ACC112 (cell line): ENCODE data around the gene CCNG2.

Experiments used
- H2AFZ ChIP-seq: fragments of 200-600 bp; sonication (generic); one replicate; pipeline ENCODE4 v1.6.0; 2017; ENCODE audit warnings: antibody characterized with exemption, low read length; ENCODE audit not compliant: unreplicated experiment
- H3K27ac ChIP-seq: fragments of 200-600 bp; sonication (generic); 2 replicates; pipeline ENCODE4 v1.5.1; 2014; ENCODE audit warnings: low read depth, mild to moderate bottlenecking, antibody characterized with exemption, low read length, moderate library complexity
- H3K27me3 ChIP-seq: fragments of 200-600 bp; sonication (generic); 2 replicates; pipeline ENCODE4 v1.6.1; 2014; ENCODE audit warnings: mild to moderate bottlenecking, antibody characterized with exemption, low read length, moderate library complexity, mixed read lengths; ENCODE audit not compliant: insufficient read depth
- H3K36me3 ChIP-seq: fragments of 200-600 bp; sonication (generic); 2 replicates; pipeline ENCODE4 v1.6.1; 2016; ENCODE audit warnings: mild to moderate bottlenecking, antibody characterized with exemption, low read length, moderate library complexity, mixed read lengths; ENCODE audit not compliant: insufficient read depth
- H3K4me1 ChIP-seq: fragments of 200-600 bp; sonication (generic); one replicate; pipeline ENCODE4 v1.6.1; 2016; ENCODE audit warnings: low read length, mixed read lengths; ENCODE audit not compliant: insufficient read depth, unreplicated experiment, control insufficient read depth
- H3K4me3 ChIP-seq: fragments of 200-600 bp; sonication (generic); 2 replicates; pipeline ENCODE4 v1.5.1; 2014; ENCODE audit warnings: mild to moderate bottlenecking, low read depth, low read length
- H3K79me2 ChIP-seq: fragments of 200-600 bp; sonication (generic); one replicate; pipeline ENCODE4 v1.6.0; 2016; ENCODE audit warnings: low read length; ENCODE audit not compliant: control insufficient read depth, unreplicated experiment, insufficient read depth

Gene CCNG2

GRCh38 chr4:77157859-77158486 lies 966 bp downstream of the CCNG2 start:
- Histone ChIP-seq H3K27ac (peak overlapping the region; percentile 82), H3K79me2 (peaks cover 6% of the 10 kb centered on the region), H3K4me1 (peaks cover 12% of the 10 kb centered on the region), H3K36me3 (peaks cover 9% of the 10 kb centered on the region), H3K27me3 (no peaks in the 10 kb centered on the region), H3K4me3 (peak overlapping the region; percentile 82), H2AFZ (peak overlapping the region; percentile 71)

GRCh38 chr4:77158487-77158861 lies 1.5 kb downstream of the CCNG2 start:
- peak overlapping the region; percentile 71 for H2AFZ ChIP-seq
- no peaks in the 10 kb centered on the region for H3K27me3 ChIP-seq

GRCh38 chr4:77159806-77160205 lies 2.8 kb downstream of the CCNG2 start:
- peak overlapping the region; percentile 82 for H3K4me3 ChIP-seq
- H3K79me2 ChIP-seq, result peaks cover 6% of the 10 kb centered on the region
- H3K27ac ChIP-seq, result no peak overlapping the region
- no peak overlapping the region for H2AFZ ChIP-seq
- no peaks in the 10 kb centered on the region for H3K27me3 ChIP-seq
- peaks cover 22% of the 10 kb centered on the region for H3K36me3 ChIP-seq
- H3K4me1 ChIP-seq, result peaks cover 12% of the 10 kb centered on the region

More at GRCh38 chr4:77158487-77158861, 1.5 kb downstream of the CCNG2 start:
- H3K79me2 ChIP-seq, result peaks cover 6% of the 10 kb centered on the region
- peaks cover 13% of the 10 kb centered on the region for H3K36me3 ChIP-seq
- H3K4me1 ChIP-seq, result peaks cover 12% of the 10 kb centered on the region
- peak overlapping the region; percentile 82 for H3K4me3 ChIP-seq
- peak overlapping the region; percentile 82 for H3K27ac ChIP-seq

- Histone ChIP-seq H3K79me2 (peaks cover 6% of the 10 kb centered on the region), H3K27me3 (no peaks in the 10 kb centered on the region), H3K36me3 (peaks cover 28% of the 10 kb centered on the region), H3K4me3 (no peak overlapping the region), H2AFZ (no peak overlapping the region), H3K4me1 (peaks cover 12% of the 10 kb centered on the region), H3K27ac (no peak overlapping the region)
Measured at GRCh38 chr4:77163641-77164040, 6.6 kb downstream of the CCNG2 start.

GRCh38 chr4:77167173-77167572 lies 10.2 kb downstream of the CCNG2 start:
- H3K4me3 ChIP-seq, result no peak overlapping the region
- no peak overlapping the region for H3K27ac ChIP-seq
- H2AFZ ChIP-seq, result no peak overlapping the region
- H3K79me2 ChIP-seq, result no peaks in the 10 kb centered on the region
- peaks cover 5% of the 10 kb centered on the region for H3K4me1 ChIP-seq
- no peaks in the 10 kb centered on the region for H3K27me3 ChIP-seq
- peaks cover 38% of the 10 kb centered on the region; the same call in 1 of the 2 replicates for H3K36me3 ChIP-seq

GRCh38 chr4:77167866-77168265 lies 10.9 kb downstream of the CCNG2 start:
- H2AFZ ChIP-seq, result no peak overlapping the region
- no peak overlapping the region for H3K4me3 ChIP-seq
- H3K27me3 ChIP-seq, result no peaks in the 10 kb centered on the region
- peaks cover 9% of the 10 kb centered on the region for H3K4me1 ChIP-seq
- no peaks in the 10 kb centered on the region for H3K79me2 ChIP-seq
- H3K36me3 ChIP-seq, result peaks cover 35% of the 10 kb centered on the region; the same call in 1 of the 2 replicates
- H3K27ac ChIP-seq, result no peak overlapping the region

GRCh38 chr4:77169481-77169880 lies 12.5 kb downstream of the CCNG2 start:
- no peaks in the 10 kb centered on the region for H3K79me2 ChIP-seq
- H2AFZ ChIP-seq, result no peak overlapping the region
- H3K4me3 ChIP-seq, result no peak overlapping the region
- no peak overlapping the region for H3K27ac ChIP-seq
- H3K36me3 ChIP-seq, result peaks cover 22% of the 10 kb centered on the region; the same call in 1 of the 2 replicates
- H3K27me3 ChIP-seq, result no peaks in the 10 kb centered on the region
- peaks cover 11% of the 10 kb centered on the region for H3K4me1 ChIP-seq

GRCh38 chr4:77170926-77171325 lies 13.9 kb downstream of the CCNG2 start:
- Histone ChIP-seq H3K27ac (no peak overlapping the region), H3K4me3 (no peak overlapping the region), H2AFZ (no peak overlapping the region), H3K79me2 (no peaks in the 10 kb centered on the region), H3K4me1 (peaks cover 11% of the 10 kb centered on the region), H3K27me3 (no peaks in the 10 kb centered on the region), H3K36me3 (peaks cover 17% of the 10 kb centered on the region; the same call in 1 of the 2 replicates)

GRCh38 chr4:77172336-77172735 lies 15.3 kb downstream of the CCNG2 start:
- Histone ChIP-seq H2AFZ (no peak overlapping the region), H3K4me3 (no peak overlapping the region), H3K36me3 (peaks cover 14% of the 10 kb centered on the region; the same call in 1 of the 2 replicates), H3K79me2 (no peaks in the 10 kb centered on the region), H3K4me1 (peaks cover 11% of the 10 kb centered on the region), H3K27ac (peak overlapping the region; percentile 74), H3K27me3 (peaks cover 1% of the 10 kb centered on the region; the same call in 1 of the 2 replicates)

GRCh38 chr4:77174426-77174825 lies 17.4 kb downstream of the CCNG2 start:
- Histone ChIP-seq H3K4me1 (peaks cover 11% of the 10 kb centered on the region), H2AFZ (no peak overlapping the region), H3K36me3 (peaks cover 14% of the 10 kb centered on the region; the same call in 1 of the 2 replicates), H3K4me3 (no peak overlapping the region), H3K27me3 (peaks cover 10% of the 10 kb centered on the region), H3K79me2 (no peaks in the 10 kb centered on the region), H3K27ac (no peak overlapping the region)

- H3K79me2 ChIP-seq, result no peaks in the 10 kb centered on the region
- H3K27ac ChIP-seq, result no peak overlapping the region
- peaks cover 8% of the 10 kb centered on the region; the same call in 1 of the 2 replicates for H3K36me3 ChIP-seq
- H2AFZ ChIP-seq, result no peak overlapping the region
- peaks cover 10% of the 10 kb centered on the region for H3K27me3 ChIP-seq
- peaks cover 11% of the 10 kb centered on the region for H3K4me1 ChIP-seq
- no peak overlapping the region for H3K4me3 ChIP-seq
Measured at GRCh38 chr4:77175201-77175611, 18.2 kb downstream of the CCNG2 start.
